GM12878 (cell line): ENCODE results near the gene BATF3. TPM values are rescaled to one million over a fixed set of nuclear protein-coding genes. Genes with fewer than 3 reads are reported as not detected.

Source experiments
- ATAC-seq: fragments of 200-7000 bp; cut with Tn5 transposase; 3 replicates; pipeline ENCODE4 v1.9.1; 2020; ENCODE audit warnings: mild to moderate bottlenecking, moderate library complexity
- BruUV-seq: library from RNA; stranded (reverse); fragments of 400-500 nt; replicated peaks from 2 replicates; lab custom pipeline; 2021; lab: Mats Ljungman, UMichigan
- CTCF ChIA-PET: fragments of 300-600 bp; sonication (Branson Sonifier 250); formaldehyde crosslinking; extraction: SDS; loops from one replicate; lab custom pipeline; 2021; ENCODE audit warnings: inconsistent platforms; lab: Yijun Ruan, JAX
- POLR2A ChIA-PET: fragments of 350-600 bp; formaldehyde crosslinking; extraction: SDS; loops from one replicate; lab custom pipeline; 2021; ENCODE audit warnings: inconsistent platforms; lab: Charles Lee
- RAD21 ChIA-PET: fragments of 300-600 bp; sonication (Branson Sonifier 250); formaldehyde crosslinking; loops from one replicate; lab custom pipeline; 2023; ENCODE audit warnings: antibody characterized with exemption; ENCODE audit not compliant: unreplicated experiment; lab: Charles Lee
- SMC1A ChIA-PET: fragments of 300-600 bp; sonication (Branson Sonifier 250); formaldehyde crosslinking; loops from one replicate; lab custom pipeline; 2023; ENCODE audit not compliant: unreplicated experiment, uncharacterized antibody; lab: Charles Lee
- DNase-seq: peaks from one replicate; pipeline ENCODE4 v3.0.0-alpha.2; 2011; ENCODE audit warnings: low read depth, low spot score
- FAIRE-seq: peaks from 3 replicates; lab custom pipeline; 2011; peaks lifted over from hg19 to GRCh38; lab: Jason Lieb, UNC
- H2AFZ ChIP-seq: 2 replicates; pipeline ENCODE4 v1.6.0; 2011; ENCODE audit warnings: low read depth, low read length, control low read depth; ENCODE audit not compliant: control insufficient read depth
- H3K27ac ChIP-seq: 2 replicates; pipeline ENCODE4 v1.5.1; 2011; ENCODE audit warnings: control low read depth; ENCODE audit not compliant: control insufficient read depth, insufficient read depth
- H3K27me3 ChIP-seq, 2 experiments: replicated peaks in 1 of 2; 2 replicates each; pipeline versions ENCODE4 v1.6.0 to v1.6.1; 2011; ENCODE audit warnings: low read length in 1 of 2; ENCODE audit not compliant: control insufficient read depth in 2 of 2, insufficient read depth in 2 of 2
- H3K36me3 ChIP-seq, 2 experiments: 2 replicates each; pipeline ENCODE4 v1.5.1; 2011; ENCODE audit warnings: low read length in 1 of 2; ENCODE audit not compliant: control insufficient read depth in 2 of 2, insufficient read depth in 2 of 2
- H3K4me1 ChIP-seq: 2 replicates; pipeline ENCODE4 v1.6.1; 2011; ENCODE audit warnings: mild to moderate bottlenecking, low read length, moderate library complexity, mixed read lengths; ENCODE audit not compliant: control insufficient read depth, insufficient read depth
- H3K4me2 ChIP-seq: 2 replicates; pipeline ENCODE4 v1.6.0; 2011; ENCODE audit warnings: control low read depth; ENCODE audit not compliant: control insufficient read depth, insufficient read depth
- H3K4me3 ChIP-seq: fragments of 200-600 bp; sonication (generic); 2 replicates; pipeline ENCODE4 v1.5.1; 2016
- H3K79me2 ChIP-seq: 2 replicates; pipeline ENCODE4 v1.6.0; 2011; ENCODE audit warnings: low read length; ENCODE audit not compliant: control insufficient read depth, insufficient read depth
- H3K9ac ChIP-seq: 2 replicates; pipeline ENCODE4 v1.8.0; 2011; ENCODE audit warnings: low read length, control low read depth, mixed read lengths; ENCODE audit not compliant: control insufficient read depth, insufficient read depth
- H3K9me3 ChIP-seq: replicated peaks from 3 replicates; pipeline ENCODE4 v1.5.1; 2011; ENCODE audit warnings: mild to moderate bottlenecking, low read length; ENCODE audit not compliant: control insufficient read depth, insufficient read depth
- H4K20me1 ChIP-seq: 2 replicates; pipeline ENCODE4 v1.6.0; 2011; ENCODE audit not compliant: control insufficient read depth, insufficient read depth
- CTCF ChIP-seq, 3 experiments: IDR thresholded peaks in 2 of 3; conservative IDR thresholded peaks in 1 of 3; 2 replicates each; pipeline ENCODE4 v1.5.1; 2011; ENCODE audit warnings: low read depth in 3 of 3, low read length in 3 of 3, mild to moderate bottlenecking in 3 of 3, control low read depth in 2 of 3, moderate library complexity in 2 of 3, inconsistent platforms in 1 of 3, mixed read lengths in 1 of 3; ENCODE audit not compliant: control insufficient read depth in 2 of 3, insufficient read depth in 1 of 3; ENCODE audit errors: extremely low read depth in 1 of 3
- EP300 ChIP-seq, 2 experiments: fragments of 150-350 bp in 1 of 2; IDR thresholded peaks; 2 replicates each; pipeline ENCODE4 v1.6.1; 2011 to 2012; ENCODE audit warnings: low read depth in 2 of 2, low read length in 2 of 2, borderline replicate concordance in 1 of 2, improper control_type of control experiment in 1 of 2, inconsistent platforms in 1 of 2; ENCODE audit not compliant: control insufficient read depth in 1 of 2
- MTA3 ChIP-seq: IDR thresholded peaks from 2 replicates; pipeline ENCODE4 v1.6.1; 2012; ENCODE audit warnings: low read length, inconsistent platforms, borderline replicate concordance
- NRF1 ChIP-seq: conservative IDR thresholded peaks from 2 replicates; pipeline ENCODE4 v1.6.1; 2011; ENCODE audit warnings: mild to moderate bottlenecking, low read depth, low read length, improper control_type of control experiment
- ZNF24 ChIP-seq: fragments of 450-650 bp; IDR thresholded peaks from 2 replicates; pipeline ENCODE4 v1.6.1; 2017; ENCODE audit warnings: antibody characterized with exemption, mild to moderate bottlenecking
- WGBS: methylation state at CpG from one replicate; pipeline ENCODE4 v1.1.6; 2016; ENCODE audit warnings: low lambda C conversion rate; ENCODE audit not compliant: insufficient replicate concordance, insufficient coverage; ENCODE audit errors: missing lambda C conversion rate; 5-methylcytosine and 5-hydroxymethylcytosine counted together
- in situ Hi-C: fragments of 300-500 bp; cut with MboI; formaldehyde crosslinking; loops from 9 replicates; pipeline ENCODE4 v1.14.3; 2018; ENCODE audit warnings: mixed read lengths
- intact Hi-C: fragments of 100-400 bp; cut with micrococcal nuclease; formaldehyde crosslinking; loops from one replicate; pipeline ENCODE4 v1.14.2; 2022; ENCODE audit not compliant: unreplicated experiment
- polyA plus RNA-seq, 11 experiments: library from polyadenylated mRNA; depleted of rRNA in 4 of 11; unstranded in 6 of 11; stranded (reverse) in 5 of 11; fragments of >200 nt; fragmentation: Nextera tagmentation in 4 of 11; fragmentation: Illumina TruSeq in 1 of 11; extraction: Ambion mirVana in 4 of 11; extraction: Trizol in 1 of 11; gene quantifications; 1 replicate in 1 of 11; 2 replicates in 10 of 11; pipeline versions ENCODE4 v1.2.1 to v1.2.3, GENCODE V29; 2011 to 2016; ENCODE audit warnings: inconsistent platforms in 2 of 11, missing spikeins in 2 of 11, low read depth in 1 of 11
- total RNA-seq, 4 experiments: library from RNA; depleted of rRNA in 3 of 4; stranded (reverse); fragments of >200 nt in 3 of 4; fragmentation: Illumina TruSeq in 1 of 4; extraction: Trizol in 1 of 4; gene quantifications; 2 replicates each; pipeline versions ENCODE4 v1.2.1 to v1.2.3, GENCODE V29; 2013 to 2021

The BATF3 gene
- total and polyA plus RNA-seq, 10 of the 15 experiments (the other 5 are each of a cell fraction or from before 2014, with no cell fraction given): 11.1 to 56.8 (median 30.8) TPM

GRCh38 chr1:212638492-212639151 lies 61.0 kb downstream of the BATF3 start:
- BruUV-seq: no TSS peak
- intact Hi-C loops: no loop called here
- Histone ChIP-seq H3K9ac (no peak overlapping the region), H3K27ac (no peak overlapping the region), H2AFZ (no peak overlapping the region), H3K4me3 (no peak overlapping the region), H3K27me3 (no peaks in the 10 kb centered on the region), H3K79me2 (no peaks in the 10 kb centered on the region), H3K9me3 (peaks cover 4% of the 10 kb centered on the region), H3K4me2 (no peak overlapping the region), H3K36me3 (no peaks in the 10 kb centered on the region), H3K4me1 (peaks cover 30% of the 10 kb centered on the region), H4K20me1 (no peaks in the 10 kb centered on the region)
- FAIRE-seq (no peak), ATAC-seq (no peak), DNase-seq (no peak)
- 28% methylated on average over 4 of the region's 4 CpGs for WGBS
- ChIA-PET POLR2A (interaction anchor here (0.6 kb wide), 1 partner anchor 143 kb away, joined by 3 read pairs; no protein-coding TSS in a partner anchor), SMC1A (interaction anchor here (1.3 kb wide), 1 partner anchor 142 kb away, joined by 3 read pairs; no protein-coding TSS in a partner anchor), CTCF (interaction anchor here (0.6 to 1.7 kb wide), 3 partner anchors 24 to 162 kb away, joined by 3 to 4 read pairs (median 3); no protein-coding TSS in a partner anchor), RAD21 (no interaction called here)
- TF ChIP-seq EP300 (IDR thresholded peaks at IDR 0.05; ENCODE audit: borderline replicate concordance in 1 of 2, control insufficient read depth in 1 of 2, low read depth in 2 of 2, low read length in 2 of 2) (no peak), NRF1 (no peak), ZNF24 (no peak), CTCF (IDR thresholded peaks at IDR 0.05 in 2 of 3, conservative IDR thresholded peaks at IDR 0.05 in 1 of 3; ENCODE audit: control insufficient read depth in 2 of 3, extremely low read depth in 1 of 3, insufficient read depth in 1 of 3, low read depth in 3 of 3, low read length in 3 of 3) (no peak), MTA3 (no peak)
- in situ Hi-C loops: no loop called here
